ENCODE data around the gene GLT8D2.

Gene GLT8D2

GRCh38 chr12:104010121-104010520 is 39.9 kb downstream of the GLT8D2 start:
- H3K27me3 ChIP-seq (ENCODE audit: control insufficient read depth in 1 of 2, insufficient read depth in 1 of 2, low read length in 2 of 2) = no peaks in the 10 kb centered on the region
- H3K9ac ChIP-seq (ENCODE audit: low read length) = no peak overlapping the region
- no peak overlapping the region for H3K23ac ChIP-seq (ENCODE audit: low read length in 2 of 2)
- no peak for DNase-seq
- no peak overlapping the region for H2BK5ac ChIP-seq (ENCODE audit: low read depth, low read length, poor library complexity, severe bottlenecking)
- no peak overlapping the region for H3K4ac ChIP-seq (ENCODE audit: low read depth in 1 of 2, low read length in 2 of 2)
- H2AFZ ChIP-seq (ENCODE audit: low read depth, low read length) = no peak overlapping the region
- H3K18ac ChIP-seq (ENCODE audit: low read depth in 1 of 2, low read length in 2 of 2) = no peak overlapping the region
- H3K36me3 ChIP-seq (ENCODE audit: control insufficient read depth in 1 of 2, insufficient read depth in 2 of 2, low read depth in 1 of 2, low read length in 2 of 2) = peaks cover 16 to 19% of the 10 kb centered on the region in 2 experiments
- no peak overlapping the region for H3K14ac ChIP-seq (ENCODE audit: low read length in 2 of 2)
- H3K79me1 ChIP-seq (replicated peaks; ENCODE audit: low read length, poor library complexity, severe bottlenecking) = no peaks in the 10 kb centered on the region
- no peak overlapping the region for H4K8ac ChIP-seq (ENCODE audit: low read length)
- no peak overlapping the region for H2BK12ac ChIP-seq (ENCODE audit: low read length in 2 of 2)
- no peaks in the 10 kb centered on the region for H3K9me3 ChIP-seq (ENCODE audit: control insufficient read depth, low read length)
- H2BK15ac ChIP-seq (ENCODE audit: low read depth, poor library complexity, severe bottlenecking) = no peak overlapping the region
- H2AK5ac ChIP-seq (ENCODE audit: low read length, severe bottlenecking) = peak overlapping the region; percentile 36
- H3K4me2 ChIP-seq (ENCODE audit: low read length, poor library complexity, severe bottlenecking) = no peak overlapping the region
- no peak overlapping the region for H4K91ac ChIP-seq (ENCODE audit: low read length)
- H3K27ac ChIP-seq (ENCODE audit: low read length, poor library complexity, severe bottlenecking) = no peak overlapping the region
- 93% methylated on average over 2 of the region's 4 CpGs for WGBS
- H2BK120ac ChIP-seq (ENCODE audit: low read depth, low read length) = peak overlapping the region; percentile 19
- H3K4me1 ChIP-seq (ENCODE audit: control insufficient read depth, insufficient read depth, low read depth, low read length) = peaks cover 4% of the 10 kb centered on the region
- no peak overlapping the region for H3K4me3 ChIP-seq (ENCODE audit: insufficient read depth in 1 of 2, low read depth in 1 of 2, low read length in 2 of 2)

GRCh38 chr12:104006929-104007328 is 43.1 kb downstream of the GLT8D2 start:
- Histone ChIP-seq H3K18ac (ENCODE audit: low read depth in 1 of 2, low read length in 2 of 2) (no peak overlapping the region), H4K91ac (ENCODE audit: low read length) (no peak overlapping the region), H2BK12ac (ENCODE audit: low read length in 2 of 2) (no peak overlapping the region), H3K4me1 (ENCODE audit: control insufficient read depth, insufficient read depth, low read depth, low read length) (peaks cover 4% of the 10 kb centered on the region), H4K8ac (ENCODE audit: low read length) (no peak overlapping the region), H3K4me2 (ENCODE audit: low read length, poor library complexity, severe bottlenecking) (no peak overlapping the region), H2BK5ac (ENCODE audit: low read depth, low read length, poor library complexity, severe bottlenecking) (no peak overlapping the region), H3K4ac (ENCODE audit: low read depth in 1 of 2, low read length in 2 of 2) (no peak overlapping the region), H3K23ac (ENCODE audit: low read length in 2 of 2) (no peak overlapping the region), H3K36me3 (ENCODE audit: control insufficient read depth in 1 of 2, insufficient read depth in 2 of 2, low read depth in 1 of 2, low read length in 2 of 2) (peaks cover 0 to 5% of the 10 kb centered on the region in 2 experiments), H3K14ac (ENCODE audit: low read length in 2 of 2) (no peak overlapping the region), H2BK15ac (ENCODE audit: low read depth, poor library complexity, severe bottlenecking) (no peak overlapping the region), H3K79me1 (replicated peaks; ENCODE audit: low read length, poor library complexity, severe bottlenecking) (no peaks in the 10 kb centered on the region), H3K4me3 (ENCODE audit: insufficient read depth in 1 of 2, low read depth in 1 of 2, low read length in 2 of 2) (no peak overlapping the region), H2AK5ac (ENCODE audit: low read length, severe bottlenecking) (no peak overlapping the region), H3K9me3 (ENCODE audit: control insufficient read depth, low read length) (no peaks in the 10 kb centered on the region), H3K27me3 (ENCODE audit: control insufficient read depth in 1 of 2, insufficient read depth in 1 of 2, low read length in 2 of 2) (no peaks in the 10 kb centered on the region), H3K27ac (ENCODE audit: low read length, poor library complexity, severe bottlenecking) (peak overlapping the region; percentile 69), H3K9ac (ENCODE audit: low read length) (no peak overlapping the region), H2AFZ (ENCODE audit: low read depth, low read length) (no peak overlapping the region), H2BK120ac (ENCODE audit: low read depth, low read length) (no peak overlapping the region)
- peak; percentile 53 for DNase-seq
- WGBS = 62% methylated on average over 2 of the region's 3 CpGs

- H3K4me3 ChIP-seq (ENCODE audit: insufficient read depth in 1 of 2, low read depth in 1 of 2, low read length in 2 of 2) = no peak overlapping the region
- H3K27ac ChIP-seq (ENCODE audit: low read length, poor library complexity, severe bottlenecking) = no peak overlapping the region
- H3K36me3 ChIP-seq (ENCODE audit: control insufficient read depth in 1 of 2, insufficient read depth in 2 of 2, low read depth in 1 of 2, low read length in 2 of 2) = peaks cover 0 to 3% of the 10 kb centered on the region in 2 experiments
- no peaks in the 10 kb centered on the region for H3K79me1 ChIP-seq (replicated peaks; ENCODE audit: low read length, poor library complexity, severe bottlenecking)
- H2BK120ac ChIP-seq (ENCODE audit: low read depth, low read length) = no peak overlapping the region
- peaks cover 1% of the 10 kb centered on the region for H3K4me1 ChIP-seq (ENCODE audit: control insufficient read depth, insufficient read depth, low read depth, low read length)
- WGBS = no CpG with 5 or more reads among the region's 2 CpGs
- no peak overlapping the region for H4K8ac ChIP-seq (ENCODE audit: low read length)
- no peak overlapping the region for H2BK12ac ChIP-seq (ENCODE audit: low read length in 2 of 2)
- H3K14ac ChIP-seq (ENCODE audit: low read length in 2 of 2) = no peak overlapping the region
- DNase-seq = no peak
- H2BK15ac ChIP-seq (ENCODE audit: low read depth, poor library complexity, severe bottlenecking) = no peak overlapping the region
- H3K23ac ChIP-seq (ENCODE audit: low read length in 2 of 2) = no peak overlapping the region
- H3K27me3 ChIP-seq (ENCODE audit: control insufficient read depth in 1 of 2, insufficient read depth in 1 of 2, low read length in 2 of 2) = no peaks in the 10 kb centered on the region
- H2AFZ ChIP-seq (ENCODE audit: low read depth, low read length) = no peak overlapping the region
- H4K91ac ChIP-seq (ENCODE audit: low read length) = no peak overlapping the region
- no peak overlapping the region for H2AK5ac ChIP-seq (ENCODE audit: low read length, severe bottlenecking)
- no peak overlapping the region for H3K18ac ChIP-seq (ENCODE audit: low read depth in 1 of 2, low read length in 2 of 2)
- H3K9ac ChIP-seq (ENCODE audit: low read length) = no peak overlapping the region
- no peak overlapping the region for H3K4ac ChIP-seq (ENCODE audit: low read depth in 1 of 2, low read length in 2 of 2)
- H2BK5ac ChIP-seq (ENCODE audit: low read depth, low read length, poor library complexity, severe bottlenecking) = no peak overlapping the region
- no peak overlapping the region for H3K4me2 ChIP-seq (ENCODE audit: low read length, poor library complexity, severe bottlenecking)
- no peaks in the 10 kb centered on the region for H3K9me3 ChIP-seq (ENCODE audit: control insufficient read depth, low read length)
Measured at GRCh38 chr12:104003596-104003995, 46.4 kb downstream of the GLT8D2 start.

DNA sequence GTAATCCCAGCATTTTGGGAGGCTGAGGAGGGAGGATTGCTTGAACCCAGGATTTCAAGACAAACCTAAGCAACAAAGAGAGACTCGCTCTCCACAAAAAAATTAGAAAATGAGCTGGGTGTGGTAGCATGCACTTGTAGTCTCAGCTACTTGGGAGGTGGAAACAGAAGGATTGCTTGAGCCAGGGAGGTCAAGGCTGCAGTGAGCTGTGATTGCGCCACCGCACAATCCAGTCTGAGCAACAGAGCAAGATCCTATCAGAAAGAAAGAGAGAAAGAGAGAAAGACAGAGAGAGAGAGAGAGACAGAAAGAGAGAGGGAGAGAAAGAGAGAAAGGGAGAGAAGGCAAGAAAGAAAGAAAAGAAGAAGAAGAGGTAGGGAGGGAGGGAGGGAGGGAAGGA is 47.3 kb downstream of the GLT8D2 start:
- Histone ChIP-seq H2BK15ac (ENCODE audit: low read depth, poor library complexity, severe bottlenecking) (no peak overlapping the region), H2BK5ac (ENCODE audit: low read depth, low read length, poor library complexity, severe bottlenecking) (no peak overlapping the region), H3K18ac (ENCODE audit: low read depth in 1 of 2, low read length in 2 of 2) (no peak overlapping the region), H2BK12ac (ENCODE audit: low read length in 2 of 2) (no peak overlapping the region), H3K79me1 (replicated peaks; ENCODE audit: low read length, poor library complexity, severe bottlenecking) (no peaks in the 10 kb centered on the region), H3K36me3 (ENCODE audit: control insufficient read depth in 1 of 2, insufficient read depth in 2 of 2, low read depth in 1 of 2, low read length in 2 of 2) (peaks cover 0 to 2% of the 10 kb centered on the region in 2 experiments), H3K9ac (ENCODE audit: low read length) (no peak overlapping the region), H3K23ac (ENCODE audit: low read length in 2 of 2) (no peak overlapping the region), H4K91ac (ENCODE audit: low read length) (no peak overlapping the region), H2AK5ac (ENCODE audit: low read length, severe bottlenecking) (no peak overlapping the region), H2AFZ (ENCODE audit: low read depth, low read length) (no peak overlapping the region), H4K8ac (ENCODE audit: low read length) (no peak overlapping the region), H3K9me3 (ENCODE audit: control insufficient read depth, low read length) (no peaks in the 10 kb centered on the region), H3K14ac (ENCODE audit: low read length in 2 of 2) (no peak overlapping the region), H3K4me3 (ENCODE audit: insufficient read depth in 1 of 2, low read depth in 1 of 2, low read length in 2 of 2) (no peak overlapping the region), H3K27me3 (ENCODE audit: control insufficient read depth in 1 of 2, insufficient read depth in 1 of 2, low read length in 2 of 2) (no peaks in the 10 kb centered on the region), H3K4me2 (ENCODE audit: low read length, poor library complexity, severe bottlenecking) (no peak overlapping the region), H3K27ac (ENCODE audit: low read length, poor library complexity, severe bottlenecking) (no peak overlapping the region), H3K4ac (ENCODE audit: low read depth in 1 of 2, low read length in 2 of 2) (no peak overlapping the region), H2BK120ac (ENCODE audit: low read depth, low read length) (no peak overlapping the region), H3K4me1 (ENCODE audit: control insufficient read depth, insufficient read depth, low read depth, low read length) (no peaks in the 10 kb centered on the region)
- no peak for DNase-seq
- over 99% methylated on average over 3 of the region's 3 CpGs for WGBS
